HG03175 (cell line): Measurements from ENCODE around the gene DPP7.

Experiments used
- ATAC-seq: cut with Tn5 transposase; IDR thresholded peaks from one replicate; pipeline ENCODE4 v1.9.1; 2021; ENCODE audit warnings: mild to moderate bottlenecking, moderate library complexity; ENCODE audit not compliant: unreplicated experiment

DPP7 gene

DNA sequence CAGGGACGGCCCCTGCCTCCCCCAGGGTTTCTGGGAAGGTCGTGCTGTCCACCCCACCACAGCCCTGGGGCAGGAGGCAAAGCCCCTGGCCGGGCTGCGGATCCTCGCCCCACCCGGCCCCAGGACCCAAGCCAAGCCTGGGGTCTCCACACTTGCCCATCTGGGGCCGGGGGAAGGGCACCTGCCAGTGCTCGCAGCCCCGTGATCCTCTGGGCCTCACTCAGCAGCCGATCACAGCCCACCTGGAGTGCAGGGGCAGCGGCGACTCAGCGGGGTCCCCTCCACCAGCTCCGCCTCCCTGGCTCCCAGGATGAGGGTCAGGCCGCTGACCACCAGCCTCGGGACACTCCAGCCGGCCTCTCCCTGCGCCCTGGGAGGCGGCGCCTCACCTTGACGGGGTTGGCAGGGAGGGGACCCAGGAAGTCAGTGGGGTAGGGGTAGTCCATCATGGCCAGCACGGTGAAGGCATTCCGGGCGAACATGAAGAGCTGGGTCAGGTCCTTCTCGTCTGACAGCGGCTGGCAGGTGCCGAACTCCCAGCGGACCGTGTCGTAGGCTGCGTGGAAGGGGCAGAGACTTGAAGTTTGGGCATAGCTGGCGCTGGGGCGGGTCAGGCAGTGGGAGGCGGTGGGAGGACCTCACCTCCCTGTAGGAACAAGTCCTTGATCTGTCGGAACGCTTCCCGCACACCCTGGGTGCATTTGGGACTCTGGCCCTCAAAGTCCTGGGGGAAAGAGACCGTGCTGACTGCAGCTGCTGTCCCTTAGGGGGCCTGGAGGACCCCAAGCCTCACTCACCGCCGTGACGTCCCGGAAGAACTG, 1.8 kb downstream of the DPP7 start:
- no peak for ATAC-seq

DNA sequence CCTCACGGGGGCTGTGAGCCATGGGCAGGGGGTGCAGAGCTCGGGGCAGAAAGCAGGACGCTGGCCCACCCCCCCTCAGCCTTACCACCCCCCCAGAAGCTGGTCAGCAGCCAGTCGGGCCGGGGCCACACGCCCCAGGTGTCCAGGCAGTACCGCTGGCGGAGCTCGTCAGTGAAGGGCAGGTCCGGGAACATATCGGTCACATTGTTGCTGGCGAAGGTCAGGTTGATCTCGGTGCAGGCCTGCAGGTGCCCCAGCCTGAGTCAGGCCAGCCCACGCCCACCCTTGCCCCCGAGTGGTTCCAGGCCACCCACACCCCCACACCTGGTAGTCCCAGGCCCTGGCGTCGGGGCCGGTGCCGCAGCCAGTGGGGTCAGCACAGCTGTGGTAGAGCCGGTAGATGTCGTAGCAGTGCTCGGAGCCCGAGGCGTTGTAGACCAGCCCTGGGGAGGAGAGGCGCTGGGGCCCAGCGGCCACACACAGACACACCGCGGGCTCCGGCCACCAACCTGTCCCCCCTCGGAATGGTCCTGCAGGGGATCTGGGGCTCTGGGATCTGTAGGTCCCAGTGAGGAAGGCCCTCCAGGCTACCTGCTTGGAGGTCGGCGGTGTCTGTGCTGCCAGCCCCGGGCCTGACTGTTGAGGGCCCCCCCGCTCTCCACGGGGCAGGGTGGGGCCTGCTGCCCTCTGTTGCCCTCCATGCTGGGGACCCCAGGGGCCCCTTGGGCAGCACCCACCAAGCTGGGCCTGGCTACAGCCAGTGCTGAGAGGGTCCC, 2.6 kb downstream of the DPP7 start:
- no peak for ATAC-seq

DNA sequence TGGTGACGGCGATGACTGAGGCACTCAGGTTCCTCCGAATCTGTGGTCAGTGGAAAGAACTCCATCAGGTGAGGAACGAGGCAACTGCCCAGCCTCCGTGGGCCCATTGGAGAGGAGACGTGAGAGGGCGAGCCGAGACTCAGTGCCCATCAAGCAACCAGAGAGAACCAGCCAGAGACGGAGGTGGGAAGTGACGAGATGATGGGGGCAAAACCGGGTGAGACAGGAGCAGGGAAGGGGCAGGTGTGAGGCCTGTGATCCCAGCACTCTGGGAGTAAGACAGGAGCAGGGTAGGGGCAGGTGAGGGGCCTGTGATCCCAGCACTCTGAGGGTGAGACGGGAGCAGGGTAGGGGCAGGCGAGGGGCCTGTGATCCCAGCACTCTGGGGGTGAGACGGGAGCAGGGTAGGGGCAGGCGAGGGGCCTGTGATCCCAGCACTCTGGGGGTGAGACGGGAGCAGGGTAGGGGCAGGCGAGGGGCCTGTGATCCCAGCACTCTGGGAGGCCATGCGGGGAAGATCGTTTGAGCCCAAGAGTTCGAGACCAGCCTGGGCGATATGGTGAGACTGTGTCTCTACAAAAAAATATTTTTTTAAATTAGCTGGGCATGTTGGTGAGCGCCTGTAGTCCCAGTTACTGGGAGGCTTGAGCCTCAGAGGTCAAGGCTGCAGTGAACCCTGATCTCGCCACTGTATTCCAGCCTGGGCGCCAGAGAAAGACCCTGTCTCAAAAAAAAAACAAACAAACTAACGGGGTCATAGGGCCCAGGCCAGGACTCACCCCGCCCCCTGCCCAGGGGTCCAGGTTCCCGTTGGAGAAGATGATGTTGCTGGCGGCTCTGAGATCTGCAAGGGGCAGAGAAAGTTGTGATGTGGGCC, 3.4 kb downstream of the DPP7 start:
- no peak for ATAC-seq

DNA sequence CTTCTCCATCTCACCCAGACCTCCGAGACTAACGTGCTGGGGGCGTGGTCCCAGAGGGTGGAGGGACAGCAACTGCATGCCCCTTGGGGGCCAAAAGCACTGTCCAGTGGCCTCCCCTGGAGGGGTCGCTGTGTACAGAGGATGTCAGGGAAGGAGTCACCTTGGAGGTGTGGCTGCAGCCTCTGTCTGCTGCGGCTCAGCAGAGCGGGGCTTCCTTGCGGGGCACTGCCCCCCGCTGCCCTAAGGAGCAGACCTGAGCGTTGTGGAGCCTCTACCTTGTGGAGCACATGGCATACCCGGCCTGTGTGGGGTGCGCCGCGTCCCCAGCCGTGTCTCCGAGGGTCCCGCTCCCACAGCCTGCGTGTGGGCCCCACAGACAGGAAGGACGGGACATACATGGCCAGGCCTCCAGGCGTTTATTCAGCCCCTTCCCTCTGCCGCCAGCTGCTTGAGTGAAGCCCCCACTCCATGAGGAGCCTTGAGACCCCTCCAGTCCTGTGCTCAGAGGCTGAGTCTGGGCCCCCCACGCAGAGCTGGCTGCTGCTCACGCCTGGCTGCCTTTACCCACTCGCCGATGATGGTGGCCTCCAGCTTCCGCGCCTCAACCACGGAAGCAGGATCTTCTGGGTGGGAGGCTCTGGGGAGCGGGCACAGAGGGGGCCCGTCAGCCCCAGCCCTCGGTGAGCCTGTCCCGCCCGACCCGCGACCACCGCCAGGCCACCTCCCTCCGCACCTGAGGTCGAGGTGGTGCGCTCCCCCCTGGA, 4.2 kb downstream of the DPP7 start:
- ATAC-seq: no peak

DNA sequence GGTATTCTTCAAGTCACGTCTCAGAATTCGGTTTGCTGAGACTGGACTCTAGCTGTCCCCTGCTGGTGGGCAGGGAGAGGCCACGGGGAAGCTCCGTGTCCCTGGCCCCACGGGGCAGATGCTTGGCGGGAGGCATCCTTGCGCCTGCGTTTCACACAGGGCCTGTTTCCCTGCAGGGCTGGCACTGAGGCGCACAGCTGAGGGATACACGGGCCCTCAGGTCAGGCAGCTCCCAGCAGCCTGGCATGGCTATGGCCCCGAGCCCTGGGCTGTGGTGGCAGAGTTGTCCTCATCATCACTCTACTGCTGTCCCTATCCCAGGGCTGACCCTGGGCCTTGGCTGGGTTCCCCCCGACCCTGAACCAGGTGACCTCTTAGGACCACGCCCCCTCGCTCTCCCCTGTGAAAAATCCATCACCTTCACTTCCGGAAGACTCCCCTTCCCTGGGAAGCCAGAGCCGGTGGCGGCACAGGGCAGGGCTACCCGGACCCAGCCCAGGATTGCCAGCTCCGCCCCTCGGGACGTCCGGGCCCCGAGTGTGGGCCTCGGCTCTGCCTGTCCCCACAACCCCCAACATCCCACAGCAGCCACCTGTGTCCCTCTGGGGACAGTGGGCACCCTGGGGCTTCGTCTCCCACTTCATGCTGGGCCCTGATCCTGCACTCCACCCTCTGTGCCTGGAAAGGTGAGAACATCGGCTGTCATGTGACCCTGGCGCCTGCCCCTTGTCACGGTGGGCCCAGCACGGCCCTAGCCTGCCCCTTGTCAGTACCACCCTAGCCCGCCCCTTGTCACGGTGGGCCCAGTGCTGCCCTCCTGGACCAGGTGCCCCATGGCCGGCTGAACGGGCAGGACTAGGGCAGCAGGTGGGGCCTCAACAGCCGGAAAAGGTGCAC, 5.0 kb downstream of the DPP7 start:
- ATAC-seq: no peak

DNA sequence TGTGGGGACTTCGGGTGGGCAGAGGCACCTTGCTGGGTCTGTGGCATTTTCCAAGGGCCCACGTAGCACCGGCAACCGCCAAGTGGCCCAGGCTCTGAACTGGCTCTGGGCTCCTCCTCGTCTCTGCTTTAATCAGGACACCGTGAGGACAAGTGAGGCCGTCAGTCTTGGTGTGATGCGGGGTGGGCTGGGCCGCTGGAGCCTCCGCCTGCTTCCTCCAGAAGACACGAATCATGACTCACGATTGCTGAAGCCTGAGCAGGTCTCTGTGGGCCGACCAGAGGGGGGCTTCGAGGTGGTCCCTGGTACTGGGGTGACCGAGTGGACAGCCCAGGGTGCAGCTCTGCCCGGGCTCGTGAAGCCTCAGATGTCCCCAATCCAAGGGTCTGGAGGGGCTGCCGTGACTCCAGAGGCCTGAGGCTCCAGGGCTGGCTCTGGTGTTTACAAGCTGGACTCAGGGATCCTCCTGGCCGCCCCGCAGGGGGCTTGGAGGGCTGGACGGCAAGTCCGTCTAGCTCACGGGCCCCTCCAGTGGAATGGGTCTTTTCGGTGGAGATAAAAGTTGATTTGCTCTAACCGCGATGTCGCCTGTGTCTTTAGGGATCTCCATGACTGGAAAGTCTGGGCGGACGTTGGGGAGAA, 5.8 kb downstream of the DPP7 start:
- ATAC-seq: no peak

DNA sequence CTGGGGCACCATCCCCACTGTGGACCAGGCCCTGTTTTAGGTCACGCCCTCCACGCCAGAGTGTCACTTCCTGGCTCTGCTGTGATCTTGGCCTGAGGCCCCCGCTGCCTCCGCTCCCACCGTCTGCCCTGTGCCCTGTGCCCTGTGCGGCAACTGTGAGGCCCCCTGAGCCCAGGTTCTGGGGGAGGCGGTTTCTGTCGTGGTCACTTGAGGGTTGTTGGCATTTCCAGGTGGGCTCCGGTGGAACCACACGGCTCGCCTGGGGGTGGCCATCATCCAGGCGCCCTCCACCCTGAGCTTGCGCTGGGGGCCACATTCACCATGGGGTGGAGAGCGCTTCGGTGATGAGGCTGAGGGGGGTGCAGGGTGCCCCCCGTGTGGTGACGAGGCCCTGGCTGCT, 6.6 kb downstream of the DPP7 start:
- no peak for ATAC-seq

DNA sequence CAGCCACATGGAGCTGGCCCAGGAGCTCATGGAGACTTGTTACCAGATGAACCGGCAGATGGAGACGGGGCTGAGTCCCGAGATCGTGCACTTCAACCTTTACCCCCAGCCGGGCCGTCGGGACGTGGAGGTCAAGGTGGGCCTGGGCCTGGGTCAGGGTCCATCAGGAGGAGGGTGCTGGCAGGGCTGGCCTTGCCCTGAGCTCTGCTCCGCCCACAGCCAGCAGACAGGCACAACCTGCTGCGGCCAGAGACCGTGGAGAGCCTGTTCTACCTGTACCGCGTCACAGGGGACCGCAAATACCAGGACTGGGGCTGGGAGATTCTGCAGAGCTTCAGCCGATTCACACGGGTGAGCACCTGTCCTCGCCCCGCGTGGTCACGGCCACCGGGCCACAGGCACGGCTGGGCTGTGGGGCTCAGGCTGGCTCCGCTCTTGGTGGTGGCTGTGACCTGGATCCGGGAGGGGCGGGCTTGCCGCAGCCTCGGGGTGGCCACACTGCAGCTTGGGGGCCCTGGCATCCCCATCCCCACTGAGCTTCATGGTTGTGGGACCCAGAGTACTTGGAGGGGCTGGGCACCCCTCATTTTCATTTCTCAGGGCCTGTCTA, 7.1 kb downstream of the DPP7 start:
- no peak for ATAC-seq

DNA sequence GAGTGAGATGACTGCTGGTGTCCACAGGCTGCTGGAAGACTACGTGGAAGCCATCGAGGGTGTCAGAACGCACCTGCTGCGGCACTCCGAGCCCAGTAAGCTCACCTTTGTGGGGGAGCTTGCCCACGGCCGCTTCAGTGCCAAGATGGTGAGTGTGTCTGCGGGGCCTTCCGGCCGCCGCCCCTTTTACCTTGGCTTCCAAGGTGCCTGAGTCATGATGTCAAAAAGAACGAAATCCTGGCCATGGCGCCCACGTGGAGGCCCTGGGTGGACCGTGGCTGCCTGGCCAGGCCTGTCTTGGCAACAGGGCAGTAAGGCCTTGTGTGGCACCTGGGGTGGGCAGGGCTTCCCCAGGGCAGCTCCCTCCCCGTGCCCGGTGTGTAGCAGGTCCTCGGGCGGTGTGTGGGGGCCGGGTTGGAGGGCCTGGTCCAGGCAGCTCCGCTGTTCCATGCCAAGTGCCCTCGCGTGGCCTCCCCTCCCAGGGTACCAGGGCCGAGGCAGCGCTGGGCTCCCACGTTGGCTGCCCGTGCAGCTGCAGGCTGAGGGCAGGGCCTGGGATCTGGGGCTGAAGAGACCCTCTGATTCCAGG, 7.8 kb downstream of the DPP7 start:
- ATAC-seq: no peak

DNA sequence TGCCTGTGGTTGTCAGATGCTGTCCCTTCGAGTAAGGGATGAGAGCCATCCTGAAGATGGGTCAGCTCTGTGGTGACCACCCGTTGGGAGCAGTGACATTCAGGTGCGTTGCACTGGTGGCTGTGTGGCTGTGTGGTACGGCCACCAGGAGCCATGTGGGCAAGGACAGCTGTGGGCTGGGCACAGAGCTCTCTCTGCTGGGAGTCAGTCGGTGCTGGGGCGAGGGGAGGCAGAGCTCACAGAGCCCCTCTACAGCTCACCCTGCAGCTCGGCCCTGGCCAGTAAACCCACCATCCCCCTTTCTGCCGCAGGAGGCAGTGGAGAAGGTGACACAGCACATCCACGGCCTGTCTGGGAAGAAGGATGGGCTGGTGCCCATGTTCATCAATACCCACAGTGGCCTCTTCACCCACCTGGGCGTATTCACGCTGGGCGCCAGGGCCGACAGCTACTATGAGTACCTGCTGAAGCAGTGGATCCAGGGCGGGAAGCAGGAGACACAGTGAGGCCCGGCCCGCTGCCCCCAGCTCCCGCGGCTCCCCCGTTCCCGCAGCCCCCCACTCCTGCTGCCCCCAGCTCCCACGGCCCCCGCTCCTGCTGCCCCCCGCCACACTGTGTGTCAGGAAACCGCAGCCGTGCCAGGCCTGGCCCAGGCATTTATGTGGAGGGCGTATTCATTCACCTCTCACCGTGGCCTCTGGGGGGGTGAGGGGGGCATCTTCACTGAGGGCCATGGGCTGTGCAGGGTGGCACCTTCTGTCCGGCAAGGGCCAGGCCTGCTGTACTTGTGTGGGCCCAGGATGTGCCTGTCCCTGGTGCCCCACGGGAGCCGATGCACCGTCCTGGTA, 8.5 kb downstream of the DPP7 start:
- ATAC-seq: no peak

DNA sequence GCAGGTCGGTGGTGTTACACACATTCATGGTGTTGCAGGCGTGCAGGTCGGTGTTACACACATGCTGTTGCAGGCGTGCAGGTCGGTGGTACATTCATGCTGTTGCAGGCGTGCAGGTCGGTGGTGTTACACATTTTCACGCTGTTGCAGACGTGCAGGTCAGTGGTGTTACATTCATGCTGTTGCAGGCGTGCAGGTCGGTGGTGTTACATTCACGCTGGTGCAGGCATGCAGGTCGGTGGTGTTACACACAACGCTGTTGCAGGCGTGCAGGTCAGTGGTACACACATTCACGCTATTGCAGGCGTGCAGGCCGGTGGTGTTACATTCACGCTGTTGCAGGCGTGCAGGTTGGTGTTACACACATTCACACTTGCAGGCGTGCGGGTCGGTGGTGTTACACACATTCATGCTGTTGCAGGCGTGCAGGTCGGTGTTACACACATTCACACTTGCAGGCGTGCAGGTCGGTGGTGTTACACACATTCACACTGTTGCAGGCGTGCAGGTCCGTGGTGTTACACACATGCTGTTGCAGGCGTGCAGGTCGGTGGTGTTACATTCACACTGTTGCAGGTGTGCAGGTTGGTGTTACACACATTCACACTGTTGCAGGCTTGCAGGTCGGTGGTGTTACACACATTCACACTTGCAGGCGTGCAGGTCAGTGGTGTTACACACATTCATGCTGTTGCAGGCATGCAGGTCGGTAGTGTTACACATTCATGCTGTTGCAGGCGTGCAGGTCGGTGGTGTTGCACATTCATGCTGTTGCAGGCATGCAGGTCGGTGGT, 11.1 kb downstream of the DPP7 start:
- no peak for ATAC-seq

DNA sequence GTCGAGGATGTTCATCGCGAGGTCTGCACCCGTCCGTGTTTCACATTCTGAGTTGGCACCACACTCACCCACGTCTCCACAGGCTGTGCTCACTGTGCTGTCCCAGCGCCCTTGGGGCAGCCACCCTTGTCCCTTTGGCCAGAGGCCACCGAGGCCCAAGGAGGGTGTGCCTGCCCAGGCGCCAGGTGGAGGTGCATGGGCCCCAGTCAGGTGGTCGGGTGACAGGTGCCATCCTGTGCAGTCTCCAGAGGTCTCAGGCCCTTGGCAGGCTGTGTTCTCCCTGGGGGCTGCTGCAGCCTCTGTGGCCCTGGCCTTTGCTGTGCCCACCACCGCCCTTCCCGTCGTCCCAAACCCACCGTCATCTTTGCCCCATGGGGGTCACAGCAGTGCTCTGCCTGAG, 15.3 kb downstream of the DPP7 start:
- no peak for ATAC-seq

DNA sequence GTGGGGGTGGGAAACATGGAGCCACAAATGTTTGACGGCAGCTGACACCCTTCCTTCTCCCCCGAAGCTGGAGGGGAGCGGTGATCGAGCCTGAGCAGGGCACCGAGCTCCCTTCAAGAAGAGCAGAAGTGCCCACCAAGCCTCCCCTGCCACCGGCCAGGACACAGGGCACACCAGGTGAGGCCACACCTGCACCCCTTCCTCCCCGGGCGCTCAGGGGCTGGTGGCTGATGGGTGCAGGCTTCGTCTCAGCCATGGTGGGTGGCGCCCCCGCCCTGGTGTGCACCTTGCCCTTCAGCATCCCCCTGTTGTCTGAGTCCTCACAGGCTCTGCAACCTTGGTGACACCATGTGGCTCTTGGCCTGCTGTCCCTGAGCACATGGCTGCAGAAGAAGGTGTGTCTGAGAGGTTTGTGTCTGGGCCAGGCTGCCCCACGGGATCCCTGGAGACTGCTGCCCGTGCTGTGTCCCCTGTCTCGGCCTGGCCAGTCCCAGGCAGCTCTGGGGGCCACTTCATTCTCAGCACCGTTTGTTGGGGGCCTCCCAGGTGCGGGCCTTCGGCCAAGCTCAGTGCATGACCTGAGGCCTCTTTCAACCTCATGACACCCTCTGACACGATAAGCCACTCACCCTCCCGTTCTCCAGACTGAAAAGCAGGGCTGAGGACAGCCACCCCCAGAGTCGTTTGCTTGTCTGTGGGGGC, 16.6 kb downstream of the DPP7 start:
- ATAC-seq: no peak

DNA sequence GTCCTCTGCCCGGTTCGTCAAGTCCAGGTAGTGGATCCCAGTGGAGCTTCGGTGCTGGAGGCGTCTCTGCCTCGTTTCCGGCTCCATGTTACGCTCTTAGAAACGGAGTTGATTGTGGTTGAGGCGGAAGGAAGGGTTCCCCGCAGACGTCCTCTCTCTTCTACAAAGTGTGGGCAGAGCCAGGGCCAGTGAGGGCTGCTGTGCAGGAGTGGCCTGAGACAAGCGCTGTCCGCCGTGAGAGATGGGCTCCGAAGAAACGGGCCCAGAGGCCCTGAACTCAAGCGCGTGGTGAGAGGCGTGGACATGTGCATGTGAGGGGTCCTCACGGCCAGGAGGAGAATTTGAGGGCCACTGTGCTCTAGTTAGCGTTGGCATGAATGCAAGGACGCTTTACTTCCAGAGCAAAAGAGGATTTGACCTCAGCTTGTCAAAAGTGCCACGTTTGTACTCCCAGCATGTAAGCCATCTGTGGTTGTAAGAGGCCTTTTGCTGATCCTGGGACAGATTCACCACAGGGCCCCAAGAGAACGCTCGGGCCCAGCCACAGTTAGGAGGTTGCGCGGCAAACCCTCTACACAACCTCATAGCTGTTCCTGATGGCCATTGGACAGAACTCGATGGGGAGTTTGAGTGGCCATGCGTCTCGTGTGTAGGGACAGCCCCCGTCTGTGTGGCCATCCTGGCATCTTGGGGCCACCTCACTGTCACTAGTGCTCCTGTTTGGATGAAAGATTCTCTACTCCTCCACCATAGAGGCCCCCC, 17.6 kb downstream of the DPP7 start:
- ATAC-seq: no peak
